Prostate gland (tissue), 2 donors: Measurements from ENCODE around the gene REV3L. TPM values are rescaled to one million over a fixed set of nuclear protein-coding genes. Genes with fewer than 3 reads are reported as not detected.

ENCODE experiments used
- DNase-seq: peaks from one replicate; pipeline ENCODE4 v3.0.0-alpha.2; 2019; ENCODE audit warnings: low spot score
- H3K27ac ChIP-seq, 2 donors: fragments of 200-600 bp; sonication (generic); 2 replicates each; pipeline ENCODE4 v1.5.1; 2017 to 2019
- H3K27me3 ChIP-seq: fragments of 200-600 bp; sonication (generic); replicated peaks from 2 replicates; pipeline ENCODE4 v1.5.1; 2019; ENCODE audit not compliant: insufficient read depth
- H3K36me3 ChIP-seq, 2 donors: fragments of 200-600 bp; sonication (generic); 1 replicate in 1 of 2; 2 replicates in 1 of 2; pipeline versions ENCODE4 v1.5.1 to v1.8.1; 2017 to 2019
- H3K4me1 ChIP-seq: fragments of 200-600 bp; sonication (generic); replicated peaks from 2 replicates; pipeline ENCODE4 v1.5.1; 2019
- H3K4me3 ChIP-seq, 2 donors: fragments of 200-600 bp; sonication (generic); 2 replicates each; pipeline ENCODE4 v1.5.1; 2017 to 2019
- H3K9me3 ChIP-seq: fragments of 200-600 bp; sonication (generic); 2 replicates; pipeline ENCODE4 v1.5.1; 2017
- CTCF ChIP-seq, 4 experiments: fragments of 200-600 bp in 2 of 4; fragments of 450-650 bp in 2 of 4; sonication (generic) in 2 of 4; IDR thresholded peaks; 1 replicate in 3 of 4; 2 replicates in 1 of 4; pipeline ENCODE4 v1.5.1; 2016 to 2019; ENCODE audit warnings: antibody characterized with exemption in 4 of 4, mild to moderate bottlenecking in 2 of 4, moderate library complexity in 2 of 4
- POLR2A ChIP-seq: fragments of 450-650 bp; IDR thresholded peaks from one replicate; pipeline ENCODE4 v1.6.1; 2016; ENCODE audit warnings: antibody characterized with exemption, mild to moderate bottlenecking
- POLR2AphosphoS5 ChIP-seq: sonication (generic); formaldehyde crosslinking; IDR thresholded peaks from one replicate; pipeline ENCODE4 v1.6.1; 2017; ENCODE audit warnings: antibody characterized with exemption
- WGBS: methylation state at CpG from one replicate; pipeline ENCODE4 v1.1.5; 2018; 5-methylcytosine and 5-hydroxymethylcytosine counted together
- intact Hi-C: fragments of 100-400 bp; cut with DNase I; formaldehyde crosslinking; loops from one replicate; pipeline ENCODE4 v1.14.2; 2022
- total RNA-seq, 2 donors: library from RNA; depleted of rRNA; stranded (reverse); fragments of >200 nt; gene quantifications; one replicate each; pipeline ENCODE4 v1.1.0, GENCODE V29; 2016

The REV3L gene
- total RNA-seq, 2 donors from 2014 or later: 20.0 to 44.2 TPM

GRCh38 chr6:111414373-111414772, 68.6 kb downstream of the REV3L start:
- DNase-seq: no peak
- no peak overlapping the region for H3K27ac ChIP-seq
- no peak overlapping the region for H3K4me3 ChIP-seq
- H3K36me3 ChIP-seq: no peaks in the 10 kb centered on the region
- no peaks in the 10 kb centered on the region for H3K27me3 ChIP-seq
- TF ChIP-seq POLR2A (no peak), CTCF (IDR thresholded peaks at IDR 0.05) (no peak), POLR2AphosphoS5 (no peak)
- no peaks in the 10 kb centered on the region for H3K9me3 ChIP-seq
- intact Hi-C loops: no loop called here
- H3K4me1 ChIP-seq: no peaks in the 10 kb centered on the region
- 97% methylated on average over 1 of the region's 1 CpG for WGBS

- Histone ChIP-seq H3K9me3 (no peaks in the 10 kb centered on the region), H3K36me3 (no peaks in the 10 kb centered on the region), H3K4me1 (no peaks in the 10 kb centered on the region), H3K27me3 (no peaks in the 10 kb centered on the region), H3K27ac (no peak overlapping the region), H3K4me3 (no peak overlapping the region)
- WGBS: 82% methylated on average over 4 of the region's 4 CpGs
- intact Hi-C loops: no loop called here
- DNase-seq: no peak
- no peak for TF ChIP-seq POLR2A
- TF ChIP-seq POLR2AphosphoS5: no peak
- TF ChIP-seq CTCF (IDR thresholded peaks at IDR 0.05): no peak
Measured at GRCh38 chr6:111411978-111412566, 70.9 kb downstream of the REV3L start.

GRCh38 chr6:111411046-111411445, 72.0 kb downstream of the REV3L start:
- WGBS: 90% methylated on average over 4 of the region's 4 CpGs
- intact Hi-C loops: no loop called here
- H3K27ac ChIP-seq: no peak overlapping the region

GRCh38 chr6:111410371-111410770, 72.6 kb downstream of the REV3L start:
- H3K27me3 ChIP-seq: no peaks in the 10 kb centered on the region
- no peak overlapping the region for H3K4me3 ChIP-seq
- H3K9me3 ChIP-seq: no peaks in the 10 kb centered on the region
- H3K36me3 ChIP-seq: no peaks in the 10 kb centered on the region
- no peak for DNase-seq
- H3K4me1 ChIP-seq: no peaks in the 10 kb centered on the region
- intact Hi-C loops: no loop called here
- H3K27ac ChIP-seq: no peak overlapping the region
- WGBS: 72% methylated on average over 3 of the region's 3 CpGs
- TF ChIP-seq POLR2A: no peak
- no peak for TF ChIP-seq CTCF (IDR thresholded peaks at IDR 0.05)
- no peak for TF ChIP-seq POLR2AphosphoS5

More at GRCh38 chr6:111411046-111411445, 72.0 kb downstream of the REV3L start:
- Histone ChIP-seq H3K36me3 (no peaks in the 10 kb centered on the region), H3K27me3 (no peaks in the 10 kb centered on the region), H3K4me1 (no peaks in the 10 kb centered on the region), H3K9me3 (no peaks in the 10 kb centered on the region), H3K4me3 (no peak overlapping the region)
- no peak for DNase-seq
- no peak for TF ChIP-seq POLR2A
- no peak for TF ChIP-seq POLR2AphosphoS5

GRCh38 chr6:111409430-111409829, 73.6 kb downstream of the REV3L start:
- DNase-seq: no peak
- no peak overlapping the region for H3K4me3 ChIP-seq
- WGBS: 86% methylated on average over 1 of the region's 1 CpG
- H3K9me3 ChIP-seq: no peaks in the 10 kb centered on the region
- no peaks in the 10 kb centered on the region for H3K27me3 ChIP-seq
- intact Hi-C loops: no loop called here
- no peak for TF ChIP-seq POLR2AphosphoS5
- no peak for TF ChIP-seq CTCF (IDR thresholded peaks at IDR 0.05)
- no peak for TF ChIP-seq POLR2A
- H3K4me1 ChIP-seq: no peaks in the 10 kb centered on the region
- no peak overlapping the region for H3K27ac ChIP-seq
- H3K36me3 ChIP-seq: peaks cover 0 to 3% of the 10 kb centered on the region in 2 donors
